ENCODE measurements around the gene GNG12. TPM values are rescaled to one million over a fixed set of nuclear protein-coding genes. Genes with fewer than 3 reads are reported as not detected.

The GNG12 gene
- total RNA-seq, 1 donor from 2014 or later, result 100 TPM

- Mint-ChIP-seq H3K9me3 (ENCODE audit: unreplicated experiment) (peaks cover 7% of the 10 kb centered on the region), H3K27ac (ENCODE audit: unreplicated experiment) (peak overlapping the region; percentile 13), H3K4me3 (ENCODE audit: unreplicated experiment) (no peak overlapping the region), H3K36me3 (ENCODE audit: unreplicated experiment) (peaks cover 10% of the 10 kb centered on the region), H3K4me1 (ENCODE audit: unreplicated experiment) (peaks cover 48% of the 10 kb centered on the region), H3K27me3 (ENCODE audit: unreplicated experiment) (no peaks in the 10 kb centered on the region)
- no peak for TF ChIP-seq CTCF (IDR thresholded peaks at IDR 0.05)
- DNase-seq (ENCODE audit: extremely low spot score, unreplicated experiment), result no peak
These were observed 21.0 kb downstream of the GNG12 start for GRCh38 chr1:67812226-67812625.

GRCh38 chr1:67811781-67812180 is 21.5 kb downstream of the GNG12 start:
- Mint-ChIP-seq H3K27me3 (ENCODE audit: unreplicated experiment) (no peaks in the 10 kb centered on the region), H3K4me1 (ENCODE audit: unreplicated experiment) (peaks cover 46% of the 10 kb centered on the region), H3K36me3 (ENCODE audit: unreplicated experiment) (peaks cover 10% of the 10 kb centered on the region), H3K27ac (ENCODE audit: unreplicated experiment) (no peak overlapping the region), H3K4me3 (ENCODE audit: unreplicated experiment) (no peak overlapping the region), H3K9me3 (ENCODE audit: unreplicated experiment) (peaks cover 7% of the 10 kb centered on the region)
- no peak for DNase-seq (ENCODE audit: extremely low spot score, unreplicated experiment)
- TF ChIP-seq CTCF (IDR thresholded peaks at IDR 0.05), result no peak

DNA sequence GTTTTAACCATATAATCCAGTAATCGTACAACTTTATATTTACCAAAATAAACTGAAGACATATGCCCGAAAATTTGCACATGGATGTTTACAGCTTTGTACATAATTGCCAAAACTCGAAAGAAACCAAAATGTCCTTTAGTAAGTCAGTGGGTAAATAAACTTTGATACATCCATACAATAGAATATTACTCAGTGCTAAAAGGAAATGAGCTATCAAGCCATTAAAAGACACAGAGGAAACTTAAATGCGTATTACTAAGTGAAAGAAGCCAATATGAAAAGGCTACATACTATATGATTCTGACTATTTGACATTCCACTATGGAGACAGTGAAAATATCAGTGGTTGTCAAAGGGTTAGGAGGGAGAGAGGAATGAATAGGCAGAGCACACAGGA is 23.4 kb downstream of the GNG12 start:
- DNase-seq (ENCODE audit: extremely low spot score, unreplicated experiment), result no peak
- H3K4me1 Mint-ChIP-seq (ENCODE audit: unreplicated experiment), result peaks cover 43% of the 10 kb centered on the region
- no peak overlapping the region for H3K27ac Mint-ChIP-seq (ENCODE audit: unreplicated experiment)
- no peaks in the 10 kb centered on the region for H3K27me3 Mint-ChIP-seq (ENCODE audit: unreplicated experiment)
- H3K36me3 Mint-ChIP-seq (ENCODE audit: unreplicated experiment), result peaks cover 9% of the 10 kb centered on the region
- TF ChIP-seq CTCF (IDR thresholded peaks at IDR 0.05), result no peak
- H3K4me3 Mint-ChIP-seq (ENCODE audit: unreplicated experiment), result no peak overlapping the region
- H3K9me3 Mint-ChIP-seq (ENCODE audit: unreplicated experiment), result peaks cover 10% of the 10 kb centered on the region

- TF ChIP-seq CTCF (IDR thresholded peaks at IDR 0.05), result no peak
- Mint-ChIP-seq H3K36me3 (ENCODE audit: unreplicated experiment) (peaks cover 9% of the 10 kb centered on the region), H3K9me3 (ENCODE audit: unreplicated experiment) (peaks cover 10% of the 10 kb centered on the region), H3K27ac (ENCODE audit: unreplicated experiment) (no peak overlapping the region), H3K27me3 (ENCODE audit: unreplicated experiment) (no peaks in the 10 kb centered on the region), H3K4me1 (ENCODE audit: unreplicated experiment) (peaks cover 48% of the 10 kb centered on the region), H3K4me3 (ENCODE audit: unreplicated experiment) (no peak overlapping the region)
- no peak for DNase-seq (ENCODE audit: extremely low spot score, unreplicated experiment)
These were observed 26.0 kb downstream of the GNG12 start for GRCh38 chr1:67807282-67807681.

GRCh38 chr1:67804710-67805109 is 28.6 kb downstream of the GNG12 start:
- H3K27me3 Mint-ChIP-seq (ENCODE audit: unreplicated experiment), result no peaks in the 10 kb centered on the region
- peaks cover 47% of the 10 kb centered on the region for H3K4me1 Mint-ChIP-seq (ENCODE audit: unreplicated experiment)
- H3K4me3 Mint-ChIP-seq (ENCODE audit: unreplicated experiment), result no peak overlapping the region
- TF ChIP-seq CTCF (IDR thresholded peaks at IDR 0.05), result peak; percentile 10
- H3K27ac Mint-ChIP-seq (ENCODE audit: unreplicated experiment), result no peak overlapping the region
- DNase-seq (ENCODE audit: extremely low spot score, unreplicated experiment), result no peak
- H3K36me3 Mint-ChIP-seq (ENCODE audit: unreplicated experiment), result peaks cover 10% of the 10 kb centered on the region
- H3K9me3 Mint-ChIP-seq (ENCODE audit: unreplicated experiment), result peaks cover 10% of the 10 kb centered on the region
